Endodermal cell (in vitro differentiated cells): Measurements from ENCODE around the gene EXPH5. TPM values are rescaled to one million over a fixed set of nuclear protein-coding genes. Genes with fewer than 3 reads are reported as not detected.

Experiments
- DNase-seq: peaks from one replicate; pipeline ENCODE4 v3.0.0-alpha.2; 2017
- H3K27ac ChIP-seq: 2 replicates; pipeline ENCODE4 v1.5.1; 2013; ENCODE audit warnings: mild to moderate bottlenecking, low read depth, low read length, moderate library complexity
- H3K27me3 ChIP-seq: 2 replicates; pipeline ENCODE4 v1.6.1; 2013; ENCODE audit warnings: mild to moderate bottlenecking, low read length, moderate library complexity; ENCODE audit not compliant: insufficient read depth, control insufficient read depth, poor library complexity, severe bottlenecking
- H3K36me3 ChIP-seq: 2 replicates; pipeline ENCODE4 v1.7.0; 2013; ENCODE audit warnings: mild to moderate bottlenecking, low read length, moderate library complexity; ENCODE audit not compliant: control insufficient read depth, insufficient read depth
- H3K4me1 ChIP-seq: one replicate; pipeline ENCODE4 v1.7.0; 2013; ENCODE audit warnings: low read length; ENCODE audit not compliant: control insufficient read depth, insufficient read depth
- H3K4me3 ChIP-seq: 2 replicates; pipeline ENCODE4 v1.5.1; 2013; ENCODE audit warnings: mild to moderate bottlenecking, low read length, moderate library complexity
- H3K9ac ChIP-seq: 2 replicates; pipeline ENCODE4 v1.6.1; 2013; ENCODE audit warnings: mild to moderate bottlenecking, low read length, moderate library complexity; ENCODE audit not compliant: poor library complexity, severe bottlenecking; ENCODE audit errors: extremely low read depth
- H3K9me3 ChIP-seq: 2 replicates; pipeline ENCODE4 v1.6.1; 2013; ENCODE audit warnings: mild to moderate bottlenecking, low read length, moderate library complexity; ENCODE audit not compliant: control insufficient read depth
- H3K27ac Mint-ChIP-seq: 2 replicates; pipeline ENCODE4 v1.8.0; 2020; ENCODE audit warnings: mixed read lengths
- H3K27me3 Mint-ChIP-seq: 2 replicates; pipeline ENCODE4 v1.8.0; 2021; ENCODE audit warnings: mild to moderate bottlenecking, mixed read lengths; ENCODE audit not compliant: insufficient read depth
- H3K36me3 Mint-ChIP-seq: 2 replicates; pipeline ENCODE4 v1.8.0; 2020; ENCODE audit warnings: low read depth, mixed read lengths
- H3K4me1 Mint-ChIP-seq: 2 replicates; pipeline ENCODE4 v1.8.0; 2020; ENCODE audit warnings: mixed read lengths
- H3K4me3 Mint-ChIP-seq: 2 replicates; pipeline ENCODE4 v1.8.0; 2020; ENCODE audit warnings: mild to moderate bottlenecking, moderate library complexity, mixed read lengths
- H3K9me3 Mint-ChIP-seq: 2 replicates; pipeline ENCODE4 v1.8.0; 2020; ENCODE audit warnings: mild to moderate bottlenecking, mixed read lengths
- WGBS, 2 experiments: methylation state at CpG; one replicate each; pipeline versions ENCODE4 v1.1.5 to v1.1.7; 2013; ENCODE audit warnings: missing lambda C conversion rate in 2 of 2, mixed read lengths in 1 of 2; ENCODE audit not compliant: insufficient coverage in 1 of 2, insufficient read length in 1 of 2; 5-methylcytosine and 5-hydroxymethylcytosine counted together
- total RNA-seq, 2 donors: library from RNA; stranded (reverse); fragmentation: NEBNext Ultra II Directional in 1 of 2; extraction: Animal tissue kit (Norgen Biotek cat#: 25700) in 1 of 2; gene quantifications; 2 replicates in 1 of 2; 3 replicates in 1 of 2; pipeline ENCODE4 v1.2.1, GENCODE V29; 2021
- TF ChIP-seq, protein P1 (sequence below): fragments of 200-600 bp; sonication (generic); conservative IDR thresholded peaks from 2 replicates; pipeline ENCODE4 v1.5.0; 2021; ENCODE audit warnings: antibody characterized with exemption, mild to moderate bottlenecking

The EXPH5 gene
- total RNA-seq, 2 donors from 2014 or later = 4.8 to 6.4 TPM

DNA sequence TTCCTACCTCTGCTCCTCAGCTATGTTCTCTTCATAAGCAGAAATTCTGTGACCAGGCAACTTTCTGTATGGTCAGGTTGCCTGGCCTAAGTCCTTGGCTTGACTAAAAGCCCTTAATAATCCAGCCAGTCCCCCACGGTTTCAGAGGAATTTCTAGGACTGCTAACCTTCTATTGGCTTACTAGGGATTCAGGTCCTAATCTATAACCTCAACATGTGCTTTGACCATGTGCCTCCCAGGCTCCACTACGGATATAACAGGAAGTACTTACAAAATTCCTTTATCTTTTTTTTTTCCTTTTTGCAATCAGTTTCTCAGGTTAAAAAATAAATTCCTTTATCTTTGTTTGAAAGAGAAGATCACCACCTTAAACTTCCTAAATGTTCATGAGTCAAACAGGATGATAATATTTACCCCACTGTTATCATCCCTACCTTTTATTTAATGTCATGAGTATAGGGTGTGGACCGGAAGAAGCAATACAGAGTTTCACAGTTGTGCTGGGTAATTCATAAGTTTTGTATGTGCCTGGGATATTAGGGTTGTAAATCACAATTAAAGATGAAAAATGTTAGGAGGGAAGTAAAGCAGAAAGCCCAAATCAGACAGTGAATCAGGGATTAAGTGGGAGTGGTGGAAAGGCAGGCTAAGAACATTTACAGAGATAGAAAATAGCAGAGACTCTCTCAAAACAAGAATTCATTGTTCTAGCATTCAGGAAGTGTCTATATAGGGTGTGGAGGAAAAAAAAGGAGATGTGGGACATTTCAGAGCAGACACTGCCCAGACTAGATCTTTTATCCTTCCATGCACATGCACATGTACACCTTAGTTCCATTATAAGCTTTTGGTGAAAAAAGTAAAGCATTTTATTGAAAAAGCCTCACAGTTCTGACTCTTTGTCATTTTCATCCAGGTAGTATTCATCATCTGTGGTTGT lies 84.6 kb downstream of the EXPH5 start:
- Histone ChIP-seq H3K9me3 (peaks cover 7% of the 10 kb centered on the region), H3K4me1 (no peaks in the 10 kb centered on the region), H3K4me3 (no peak overlapping the region), H3K27me3 (no peaks in the 10 kb centered on the region), H3K36me3 (peaks cover 33% of the 10 kb centered on the region), H3K9ac (no peak overlapping the region), H3K27ac (no peak overlapping the region)
- H3K36me3 Mint-ChIP-seq = peaks cover 13% of the 10 kb centered on the region
- no peaks in the 10 kb centered on the region for H3K4me1 Mint-ChIP-seq
- TF ChIP-seq, protein P1, sequence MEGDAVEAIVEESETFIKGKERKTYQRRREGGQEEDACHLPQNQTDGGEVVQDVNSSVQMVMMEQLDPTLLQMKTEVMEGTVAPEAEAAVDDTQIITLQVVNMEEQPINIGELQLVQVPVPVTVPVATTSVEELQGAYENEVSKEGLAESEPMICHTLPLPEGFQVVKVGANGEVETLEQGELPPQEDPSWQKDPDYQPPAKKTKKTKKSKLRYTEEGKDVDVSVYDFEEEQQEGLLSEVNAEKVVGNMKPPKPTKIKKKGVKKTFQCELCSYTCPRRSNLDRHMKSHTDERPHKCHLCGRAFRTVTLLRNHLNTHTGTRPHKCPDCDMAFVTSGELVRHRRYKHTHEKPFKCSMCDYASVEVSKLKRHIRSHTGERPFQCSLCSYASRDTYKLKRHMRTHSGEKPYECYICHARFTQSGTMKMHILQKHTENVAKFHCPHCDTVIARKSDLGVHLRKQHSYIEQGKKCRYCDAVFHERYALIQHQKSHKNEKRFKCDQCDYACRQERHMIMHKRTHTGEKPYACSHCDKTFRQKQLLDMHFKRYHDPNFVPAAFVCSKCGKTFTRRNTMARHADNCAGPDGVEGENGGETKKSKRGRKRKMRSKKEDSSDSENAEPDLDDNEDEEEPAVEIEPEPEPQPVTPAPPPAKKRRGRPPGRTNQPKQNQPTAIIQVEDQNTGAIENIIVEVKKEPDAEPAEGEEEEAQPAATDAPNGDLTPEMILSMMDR = no peak
- no peak overlapping the region for H3K4me3 Mint-ChIP-seq
- DNase-seq = no peak
- no peaks in the 10 kb centered on the region for H3K27me3 Mint-ChIP-seq
- WGBS, 2 experiments = 90 to 91% methylated on average over 1 to 3 of the region's 3 CpGs
- H3K27ac Mint-ChIP-seq = no peak overlapping the region
- H3K9me3 Mint-ChIP-seq = peaks cover 7% of the 10 kb centered on the region

DNA sequence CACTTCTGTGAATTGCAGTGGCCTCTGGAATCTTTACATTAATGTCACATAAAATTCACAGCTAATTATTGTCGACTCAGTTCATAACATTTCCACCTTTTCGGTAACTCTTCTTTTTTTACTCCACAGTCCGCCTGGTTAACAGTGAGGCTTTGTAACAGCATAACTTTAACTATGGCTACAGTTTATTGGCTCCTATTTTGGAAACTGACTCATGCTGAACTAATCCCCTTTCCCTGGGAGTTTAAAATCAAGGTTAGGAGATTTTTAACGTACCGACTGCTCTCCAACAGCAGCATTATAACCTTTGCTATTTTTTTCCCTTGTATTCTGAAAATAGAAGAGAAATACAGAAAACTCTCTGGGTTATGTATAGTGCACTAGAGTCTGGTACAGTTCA lies 92.2 kb downstream of the EXPH5 start:
- H3K36me3 Mint-ChIP-seq = no peaks in the 10 kb centered on the region
- Histone ChIP-seq H3K9ac (no peak overlapping the region), H3K27ac (no peak overlapping the region), H3K36me3 (no peaks in the 10 kb centered on the region), H3K4me1 (no peaks in the 10 kb centered on the region), H3K9me3 (no peaks in the 10 kb centered on the region), H3K4me3 (no peak overlapping the region), H3K27me3 (peaks cover 5% of the 10 kb centered on the region)
- no peaks in the 10 kb centered on the region for H3K9me3 Mint-ChIP-seq
- no peak overlapping the region for H3K4me3 Mint-ChIP-seq
- 94 to 98% methylated on average over 2 to 4 of the region's 5 CpGs for WGBS, 2 experiments
- no peak for DNase-seq
- peaks cover 14% of the 10 kb centered on the region for H3K27me3 Mint-ChIP-seq
- no peak overlapping the region for H3K27ac Mint-ChIP-seq
- TF ChIP-seq, protein P1 = no peak
- H3K4me1 Mint-ChIP-seq = peaks cover 14% of the 10 kb centered on the region

DNA sequence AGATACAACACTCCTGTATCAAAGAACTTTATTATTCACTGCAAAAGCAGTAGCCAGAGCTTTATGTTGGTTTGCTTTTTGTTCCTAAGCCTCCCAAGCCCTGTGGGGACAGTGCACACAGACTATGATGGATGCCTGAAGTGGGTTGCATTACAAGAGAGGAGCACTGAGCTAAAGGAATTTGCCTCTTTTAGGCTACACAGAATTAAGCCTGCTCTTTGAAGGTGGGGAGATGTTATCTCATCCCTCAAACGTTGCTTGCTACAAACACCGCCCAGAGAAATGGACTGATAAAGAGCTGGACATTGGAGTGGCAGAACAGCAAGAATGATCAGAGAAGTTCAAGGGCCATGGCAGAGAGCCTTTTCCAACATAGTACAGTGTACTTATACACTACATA lies 92.8 kb downstream of the EXPH5 start:
- no peaks in the 10 kb centered on the region for H3K9me3 ChIP-seq
- TF ChIP-seq, protein P1 = no peak
- Mint-ChIP-seq H3K27ac (no peak overlapping the region), H3K36me3 (no peaks in the 10 kb centered on the region), H3K4me3 (no peak overlapping the region), H3K9me3 (no peaks in the 10 kb centered on the region), H3K4me1 (peaks cover 14% of the 10 kb centered on the region), H3K27me3 (peaks cover 14% of the 10 kb centered on the region)
- no peak overlapping the region for H3K4me3 ChIP-seq
- H3K27me3 ChIP-seq = peaks cover 5% of the 10 kb centered on the region
- no peak overlapping the region for H3K27ac ChIP-seq
- DNase-seq = no peak
- no peak overlapping the region for H3K9ac ChIP-seq
- no peaks in the 10 kb centered on the region for H3K36me3 ChIP-seq
- no peaks in the 10 kb centered on the region for H3K4me1 ChIP-seq
- 68 to 70% methylated on average over 2 of the region's 2 CpGs for WGBS, 2 experiments
